Daoy (cell line): Measurements from ENCODE around the gene SLC25A51. TPM values are rescaled to one million over a fixed set of nuclear protein-coding genes. Genes with fewer than 3 reads are reported as not detected.

Source experiments
- DNase-seq: peaks from one replicate; pipeline ENCODE4 v3.0.0-alpha.2; 2015; ENCODE audit warnings: low read depth
- total RNA-seq: library from RNA; depleted of rRNA; stranded (reverse); fragments of >200 nt; shearing (Covaris generic); gene quantifications from 2 replicates; pipeline ENCODE4 v1.2.3, GENCODE V29; 2014

SLC25A51 gene
- total RNA-seq, 1 experiment from 2014 or later: 40.3 TPM

- DNase-seq: peak; percentile 85
These were observed 33.0 kb upstream of the SLC25A51 start for GRCh38 chr9:37936965-37937364.

GRCh38 chr9:37936376-37936775, 32.4 kb upstream of the SLC25A51 start:
- DNase-seq: no peak

- DNase-seq: no peak
These were observed 31.2 kb upstream of the SLC25A51 start for GRCh38 chr9:37935096-37935495.

- no peak for DNase-seq
These were observed 27.7 kb upstream of the SLC25A51 start for GRCh38 chr9:37931592-37931991.

- DNase-seq: peak; percentile 86
These were observed 25.5 kb upstream of the SLC25A51 start for GRCh38 chr9:37929441-37929895.

- no peak for DNase-seq
These were observed 24.9 kb upstream of the SLC25A51 start for GRCh38 chr9:37928552-37929430.

- DNase-seq: no peak
These were observed 23.9 kb upstream of the SLC25A51 start for GRCh38 chr9:37927601-37928551.

GRCh38 chr9:37927132-37927531, 23.2 kb upstream of the SLC25A51 start:
- DNase-seq: no peak

GRCh38 chr9:37926737-37927118, 22.8 kb upstream of the SLC25A51 start:
- DNase-seq: no peak

GRCh38 chr9:37925786-37926736, 22.1 kb upstream of the SLC25A51 start:
- DNase-seq: peak; percentile 66

GRCh38 chr9:37925006-37925405, 21.1 kb upstream of the SLC25A51 start:
- DNase-seq: no peak

GRCh38 chr9:37924538-37924937, 20.6 kb upstream of the SLC25A51 start:
- DNase-seq: no peak

GRCh38 chr9:37923796-37924427, 20.0 kb upstream of the SLC25A51 start:
- no peak for DNase-seq

GRCh38 chr9:37923118-37923795, 19.3 kb upstream of the SLC25A51 start:
- no peak for DNase-seq

- no peak for DNase-seq
These were observed 18.6 kb upstream of the SLC25A51 start for GRCh38 chr9:37922363-37923117.

- no peak for DNase-seq
These were observed 17.8 kb upstream of the SLC25A51 start for GRCh38 chr9:37921546-37922300.

- no peak for DNase-seq
These were observed 17.2 kb upstream of the SLC25A51 start for GRCh38 chr9:37921168-37921510.

- DNase-seq: no peak
These were observed 16.7 kb upstream of the SLC25A51 start for GRCh38 chr9:37920471-37921167.
